Adipocyte (in vitro differentiated cells): ENCODE data around the gene CNPY4.

Experiments used
- DNase-seq: peaks from one replicate; pipeline ENCODE4 v3.0.0-alpha.2; 2015; ENCODE audit warnings: low read depth
- H3K27me3 ChIP-seq: replicated peaks from 2 replicates; pipeline ENCODE4 v1.7.0; 2013; ENCODE audit warnings: mild to moderate bottlenecking, low read length, moderate library complexity; ENCODE audit not compliant: control insufficient read depth, insufficient read depth
- H3K36me3 ChIP-seq: 2 replicates; pipeline ENCODE4 v1.7.0; 2013; ENCODE audit warnings: low read length, mild to moderate bottlenecking, moderate library complexity; ENCODE audit not compliant: control insufficient read depth, insufficient read depth, severe bottlenecking
- H3K4me1 ChIP-seq: 2 replicates; pipeline ENCODE4 v1.7.0; 2013; ENCODE audit warnings: mild to moderate bottlenecking, low read length, moderate library complexity; ENCODE audit not compliant: control insufficient read depth, insufficient read depth
- H3K4me3 ChIP-seq: 2 replicates; pipeline ENCODE4 v1.7.0; 2013; ENCODE audit warnings: mild to moderate bottlenecking, low read length, moderate library complexity
- H3K9ac ChIP-seq: 2 replicates; pipeline ENCODE4 v1.7.0; 2013; ENCODE audit warnings: mild to moderate bottlenecking, low read length, moderate library complexity
- H3K9me3 ChIP-seq: 2 replicates; pipeline ENCODE4 v1.7.0; 2013; ENCODE audit warnings: mild to moderate bottlenecking, low read length, moderate library complexity; ENCODE audit not compliant: control insufficient read depth

The CNPY4 gene

GRCh38 chr7:100093925-100094486 is 25.4 kb upstream of the CNPY4 start:
- Histone ChIP-seq H3K27me3 (no peaks in the 10 kb centered on the region), H3K4me1 (peaks cover 35% of the 10 kb centered on the region), H3K4me3 (no peak overlapping the region), H3K9me3 (no peaks in the 10 kb centered on the region), H3K36me3 (peaks cover 86% of the 10 kb centered on the region), H3K9ac (no peak overlapping the region)
- DNase-seq = no peak

- no peak overlapping the region for H3K9ac ChIP-seq
- H3K4me1 ChIP-seq = peaks cover 36% of the 10 kb centered on the region
- H3K9me3 ChIP-seq = no peaks in the 10 kb centered on the region
- no peak for DNase-seq
- no peak overlapping the region for H3K4me3 ChIP-seq
- peaks cover 90% of the 10 kb centered on the region for H3K36me3 ChIP-seq
- H3K27me3 ChIP-seq = no peaks in the 10 kb centered on the region
Measured at GRCh38 chr7:100095289-100095688, 24.1 kb upstream of the CNPY4 start.

GRCh38 chr7:100095704-100096103 is 23.7 kb upstream of the CNPY4 start:
- H3K27me3 ChIP-seq = no peaks in the 10 kb centered on the region
- no peaks in the 10 kb centered on the region for H3K9me3 ChIP-seq
- DNase-seq = no peak
- H3K9ac ChIP-seq = no peak overlapping the region
- H3K4me1 ChIP-seq = peaks cover 36% of the 10 kb centered on the region
- H3K4me3 ChIP-seq = no peak overlapping the region
- peaks cover 86% of the 10 kb centered on the region for H3K36me3 ChIP-seq

GRCh38 chr7:100098913-100099312 is 20.5 kb upstream of the CNPY4 start:
- Histone ChIP-seq H3K9ac (no peak overlapping the region), H3K36me3 (peaks cover 54% of the 10 kb centered on the region), H3K4me3 (no peak overlapping the region), H3K4me1 (peaks cover 20% of the 10 kb centered on the region), H3K9me3 (no peaks in the 10 kb centered on the region), H3K27me3 (no peaks in the 10 kb centered on the region)
- DNase-seq = no peak

GRCh38 chr7:100099452-100099851 is 20.0 kb upstream of the CNPY4 start:
- peaks cover 16% of the 10 kb centered on the region for H3K4me1 ChIP-seq
- peaks cover 48% of the 10 kb centered on the region for H3K36me3 ChIP-seq
- no peaks in the 10 kb centered on the region for H3K9me3 ChIP-seq
- no peak for DNase-seq
- H3K9ac ChIP-seq = peak overlapping the region; percentile 85
- H3K4me3 ChIP-seq = peak overlapping the region; percentile 86
- H3K27me3 ChIP-seq = no peaks in the 10 kb centered on the region

- H3K27me3 ChIP-seq = no peaks in the 10 kb centered on the region
Measured at GRCh38 chr7:100100420-100101015, 18.9 kb upstream of the CNPY4 start.

GRCh38 chr7:100101016-100101862 is 18.2 kb upstream of the CNPY4 start, which contains the start of the genes AP4M1 and MCM7:
TSS of gene AP4M1 (plus strand) at chr7:100101643. CDS start at chr7:100101715, 72 bp downstream.
TSS of gene MCM7 (minus strand) at chr7:100101397. CDS start at chr7:100101294, 103 bp downstream.
- Histone ChIP-seq H3K36me3 (peaks cover 38% of the 10 kb centered on the region), H3K4me1 (peaks cover 16% of the 10 kb centered on the region), H3K4me3 (peak within 1 kb of the TSS; percentile 86), H3K27me3 (no peaks in the 10 kb centered on the region), H3K9me3 (no peaks in the 10 kb centered on the region), H3K9ac (peak within 1 kb of the TSS; percentile 85)
- peak; percentile 99 for DNase-seq

More at GRCh38 chr7:100100420-100101015, 18.9 kb upstream of the CNPY4 start:
- DNase-seq = peak; percentile 99
- H3K4me1 ChIP-seq = peaks cover 16% of the 10 kb centered on the region
- H3K9ac ChIP-seq = peak overlapping the region; percentile 85
- peak overlapping the region; percentile 86 for H3K4me3 ChIP-seq
- H3K9me3 ChIP-seq = no peaks in the 10 kb centered on the region
- H3K36me3 ChIP-seq = peaks cover 40% of the 10 kb centered on the region

- no peak overlapping the region for H3K4me3 ChIP-seq
- peaks cover 16% of the 10 kb centered on the region for H3K4me1 ChIP-seq
- no peak for DNase-seq
- peak overlapping the region; percentile 78 for H3K9ac ChIP-seq
- no peaks in the 10 kb centered on the region for H3K9me3 ChIP-seq
- H3K36me3 ChIP-seq = peaks cover 37% of the 10 kb centered on the region
- no peaks in the 10 kb centered on the region for H3K27me3 ChIP-seq
Measured at GRCh38 chr7:100102950-100103840, 16.2 kb upstream of the CNPY4 start.

GRCh38 chr7:100105534-100105933 is 13.9 kb upstream of the CNPY4 start:
- H3K27me3 ChIP-seq = no peaks in the 10 kb centered on the region
- H3K4me3 ChIP-seq = no peak overlapping the region
- no peaks in the 10 kb centered on the region for H3K9me3 ChIP-seq
- H3K4me1 ChIP-seq = peaks cover 6% of the 10 kb centered on the region
- no peak for DNase-seq
- no peak overlapping the region for H3K9ac ChIP-seq
- H3K36me3 ChIP-seq = peaks cover 40% of the 10 kb centered on the region

- Histone ChIP-seq H3K4me3 (no peak overlapping the region), H3K27me3 (no peaks in the 10 kb centered on the region), H3K9me3 (no peaks in the 10 kb centered on the region), H3K36me3 (peaks cover 47% of the 10 kb centered on the region), H3K4me1 (peaks cover 6% of the 10 kb centered on the region), H3K9ac (no peak overlapping the region)
- no peak for DNase-seq
Measured at GRCh38 chr7:100106633-100107032, 12.8 kb upstream of the CNPY4 start.
